Rectal smooth muscle tissue (tissue), 1 donor: Measurements from ENCODE around the gene ZNF800.
"Not testable (repeated sequence)": the region's sequence is repeated elsewhere in the genome, so short reads cannot be mapped to it uniquely, and the experiment has no call there.

Experiments
- H3K27ac ChIP-seq: one replicate; pipeline ENCODE4 v1.7.0; 2013; ENCODE audit warnings: low read depth, low read length, inconsistent platforms
- H3K27me3 ChIP-seq: one replicate; pipeline ENCODE4 v1.7.0; 2013; ENCODE audit warnings: low read length; ENCODE audit not compliant: control insufficient read depth, insufficient read depth
- H3K36me3 ChIP-seq: one replicate; pipeline ENCODE4 v1.7.0; 2013; ENCODE audit warnings: low read length; ENCODE audit not compliant: control insufficient read depth, insufficient read depth
- H3K4me1 ChIP-seq: one replicate; pipeline ENCODE4 v1.7.0; 2013; ENCODE audit warnings: low read length; ENCODE audit not compliant: control insufficient read depth, insufficient read depth
- H3K4me3 ChIP-seq: one replicate; pipeline ENCODE4 v1.7.0; 2013; ENCODE audit warnings: low read length
- H3K9ac ChIP-seq: one replicate; pipeline ENCODE4 v1.7.0; 2013; ENCODE audit warnings: low read length

ZNF800 gene

DNA sequence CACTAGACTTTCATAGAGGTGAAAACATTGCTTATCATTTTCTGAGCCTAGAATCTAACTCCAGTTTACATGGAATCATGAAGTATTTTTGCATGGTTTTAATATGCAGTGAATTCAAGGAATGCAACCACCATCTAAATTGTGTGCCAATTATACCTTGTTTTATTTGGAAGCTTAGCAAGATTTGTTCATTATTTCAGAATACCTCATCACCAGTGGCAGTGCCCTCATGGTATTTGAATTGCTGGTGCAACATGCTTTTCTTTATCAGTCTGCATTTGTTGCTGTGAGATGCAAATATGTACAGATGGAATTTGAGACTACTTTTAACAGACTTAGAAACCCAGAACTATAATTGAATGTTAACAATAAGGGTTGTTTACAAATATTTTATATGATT lies 18.7 kb upstream of the ZNF800 start:
- Histone ChIP-seq H3K27me3 (no peaks in the 10 kb centered on the region), H3K36me3 (no peaks in the 10 kb centered on the region), H3K4me3 (no peak overlapping the region), H3K9ac (no peak overlapping the region), H3K27ac (no peak overlapping the region), H3K4me1 (no peaks in the 10 kb centered on the region)

DNA sequence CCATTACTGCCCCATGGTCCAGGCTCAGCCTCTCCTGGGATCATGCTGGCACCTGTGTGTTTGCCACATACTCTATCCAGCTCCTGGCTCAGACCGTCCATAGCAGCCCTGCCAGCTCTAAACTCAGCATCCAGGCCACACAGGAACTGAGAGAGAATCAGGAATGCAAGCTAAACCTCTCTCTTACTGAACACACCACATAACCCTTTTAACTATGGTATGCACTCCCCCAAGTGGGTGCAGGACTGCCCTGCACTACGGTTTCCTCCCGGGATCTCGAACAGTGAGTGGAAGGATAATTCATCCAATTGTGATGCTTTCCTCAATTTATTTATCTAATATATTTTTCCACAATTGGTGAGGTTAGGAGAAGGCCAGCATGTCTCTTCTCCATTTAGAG lies 17.1 kb upstream of the ZNF800 start:
- H3K9ac ChIP-seq, result no peak overlapping the region
- H3K27ac ChIP-seq, result no peak overlapping the region
- H3K36me3 ChIP-seq, result no peaks in the 10 kb centered on the region

DNA sequence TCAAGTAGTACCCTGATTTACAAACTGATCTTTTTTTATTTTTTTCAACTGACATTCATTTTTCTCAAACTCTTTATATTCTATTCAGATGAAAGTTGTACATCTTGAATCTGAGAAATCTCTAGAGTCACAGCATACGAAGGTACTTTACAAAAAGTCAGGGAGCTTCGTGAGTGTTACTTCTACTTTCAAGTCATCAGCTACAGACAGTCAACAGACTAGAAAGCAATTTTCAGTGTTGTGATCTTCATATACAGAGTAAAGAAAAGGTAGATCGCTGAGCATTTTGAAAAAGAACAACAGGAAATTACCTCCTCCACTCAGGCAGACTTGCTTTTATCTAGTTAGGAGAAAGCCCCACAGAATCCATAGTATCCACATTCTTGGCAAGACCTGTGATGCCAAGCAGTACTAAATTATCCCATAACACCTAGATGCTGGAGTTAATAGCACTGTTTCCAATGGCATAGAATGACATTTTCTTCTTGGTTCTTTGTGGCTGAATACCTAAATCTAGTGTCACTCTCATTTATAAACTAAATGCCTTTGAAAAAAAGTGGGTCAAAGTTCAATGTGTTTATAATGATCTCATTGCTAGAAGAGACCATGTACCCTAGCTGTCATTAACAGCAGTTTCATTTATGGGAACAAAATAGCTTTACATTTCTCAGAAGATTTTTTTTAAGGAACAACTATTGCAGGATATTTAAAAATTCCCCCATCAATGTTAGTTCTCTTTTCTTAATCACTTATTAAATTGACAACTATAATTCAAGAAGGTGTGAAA lies 12.0 kb upstream of the ZNF800 start:
- H3K9ac ChIP-seq, result no peak overlapping the region
- no peaks in the 10 kb centered on the region for H3K27me3 ChIP-seq
- H3K36me3 ChIP-seq, result no peaks in the 10 kb centered on the region
- no peak overlapping the region for H3K4me3 ChIP-seq
- no peaks in the 10 kb centered on the region for H3K4me1 ChIP-seq
- no peak overlapping the region for H3K27ac ChIP-seq

More for the DNA sequence above, 17.1 kb upstream of the ZNF800 start:
- H3K4me1 ChIP-seq, result no peaks in the 10 kb centered on the region
- H3K4me3 ChIP-seq, result no peak overlapping the region
- no peaks in the 10 kb centered on the region for H3K27me3 ChIP-seq

DNA sequence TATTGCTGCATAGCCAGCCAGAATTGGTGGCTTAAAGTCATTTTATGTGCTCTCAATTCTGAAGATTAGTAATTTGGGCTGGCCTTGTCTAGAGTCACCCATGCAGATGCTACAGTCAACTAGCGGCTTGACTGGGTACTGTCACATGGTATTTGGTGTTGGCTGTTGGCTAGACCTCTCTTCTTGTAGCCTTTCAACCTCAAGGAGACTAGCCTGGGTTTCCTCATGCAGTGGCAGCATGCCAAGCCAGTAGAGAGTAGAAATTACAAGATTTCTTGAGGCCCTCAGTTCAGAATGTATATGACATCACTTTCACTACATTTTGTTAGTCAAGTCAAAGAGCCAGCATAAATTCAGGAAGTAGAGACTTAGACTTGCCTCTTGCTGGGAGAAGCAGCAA lies 3.7 kb upstream of the ZNF800 start:
- no peak overlapping the region for H3K4me3 ChIP-seq
- H3K4me1 ChIP-seq, result peaks cover 4% of the 10 kb centered on the region
- no peak overlapping the region for H3K27ac ChIP-seq
- no peak overlapping the region for H3K9ac ChIP-seq
- no peaks in the 10 kb centered on the region for H3K27me3 ChIP-seq
- no peaks in the 10 kb centered on the region for H3K36me3 ChIP-seq

DNA sequence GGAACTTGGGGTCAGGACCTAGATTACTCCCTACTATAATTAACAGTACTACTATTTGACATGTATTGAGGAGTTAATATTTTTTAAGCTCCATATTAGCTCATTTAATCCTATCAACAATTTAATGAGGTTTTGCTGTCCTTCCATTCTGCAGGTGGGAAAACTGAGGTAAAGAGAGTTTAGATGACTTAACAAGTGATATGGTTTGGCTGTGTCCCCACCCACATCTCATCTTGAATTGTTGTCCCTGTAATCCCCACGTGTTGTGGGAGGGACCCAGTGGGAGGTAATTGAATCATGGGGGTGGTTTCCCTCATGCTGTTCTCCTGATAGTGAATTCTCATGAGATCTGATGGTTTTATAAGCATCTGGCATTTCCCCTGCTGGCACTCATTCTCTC lies 2.6 kb upstream of the ZNF800 start:
- H3K9ac ChIP-seq, H3K36me3 ChIP-seq, H3K4me1 ChIP-seq, H3K4me3 ChIP-seq, H3K27ac ChIP-seq, H3K27me3 ChIP-seq: not testable (repeated sequence)

DNA sequence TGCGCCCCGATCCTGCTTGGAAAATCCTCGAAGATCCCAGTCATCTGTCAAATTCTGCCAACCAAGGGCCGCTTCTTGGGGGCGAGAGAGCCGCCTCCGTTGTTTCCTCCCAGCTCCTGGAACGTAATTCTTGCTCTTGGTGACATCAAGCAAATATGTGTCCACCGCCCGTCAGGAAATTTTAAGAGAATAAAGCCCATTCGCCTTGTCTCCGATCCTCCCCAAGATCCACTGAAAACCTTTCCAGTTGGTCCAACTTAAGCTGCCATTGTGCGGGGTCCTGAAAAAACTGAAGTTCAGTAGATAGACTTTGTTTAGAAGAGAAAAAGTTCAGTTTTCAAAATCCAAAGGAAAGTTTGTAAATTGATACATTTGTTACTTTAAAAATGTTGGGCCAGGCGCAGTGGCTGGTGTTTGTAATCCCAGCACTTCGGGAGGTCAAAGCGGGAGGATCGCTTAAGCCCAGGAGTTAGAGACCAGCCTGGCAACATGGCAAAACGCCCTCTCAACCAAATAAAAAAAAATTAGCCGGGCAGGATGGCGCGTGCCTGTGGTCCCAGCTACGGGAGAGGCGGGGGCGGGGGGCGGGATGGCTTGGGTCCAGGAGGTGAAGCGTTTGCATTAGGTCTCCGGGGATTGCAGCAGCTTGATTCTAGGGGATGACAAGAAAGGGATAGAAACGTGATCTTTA lies 1.0 kb upstream of the ZNF800 start:
- peak overlapping the region; percentile 46 for H3K9ac ChIP-seq
- peak overlapping the region; percentile 89 for H3K4me3 ChIP-seq
- peaks cover 7% of the 10 kb centered on the region for H3K4me1 ChIP-seq
- peak overlapping the region; percentile 91 for H3K27ac ChIP-seq
- no peaks in the 10 kb centered on the region for H3K36me3 ChIP-seq
- no peaks in the 10 kb centered on the region for H3K27me3 ChIP-seq

DNA sequence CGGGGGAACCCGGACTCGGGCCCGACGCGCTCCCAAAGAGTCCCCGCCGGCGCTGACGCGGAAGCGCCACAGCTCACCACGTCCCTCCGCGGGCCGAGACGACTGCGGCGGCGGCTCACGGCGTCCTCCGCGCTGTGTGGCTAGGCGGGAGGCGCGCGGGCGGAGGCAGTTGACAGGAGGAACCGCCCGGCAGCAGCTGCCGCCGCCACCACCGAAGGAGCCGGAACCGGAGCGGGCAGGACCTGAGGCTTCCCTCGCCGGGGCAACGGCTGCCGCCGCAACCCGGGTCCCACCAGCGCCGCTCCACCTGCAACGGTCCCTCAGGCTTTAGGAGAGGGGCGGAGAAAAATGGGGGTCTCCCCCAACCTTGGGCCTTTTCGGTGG lies 334 bp downstream of the ZNF800 start:
- Histone ChIP-seq H3K36me3 (no peaks in the 10 kb centered on the region), H3K4me3 (peak overlapping the region; percentile 89), H3K9ac (peak overlapping the region; percentile 86), H3K4me1 (peaks cover 7% of the 10 kb centered on the region), H3K27me3 (no peaks in the 10 kb centered on the region), H3K27ac (peak overlapping the region; percentile 91)

DNA sequence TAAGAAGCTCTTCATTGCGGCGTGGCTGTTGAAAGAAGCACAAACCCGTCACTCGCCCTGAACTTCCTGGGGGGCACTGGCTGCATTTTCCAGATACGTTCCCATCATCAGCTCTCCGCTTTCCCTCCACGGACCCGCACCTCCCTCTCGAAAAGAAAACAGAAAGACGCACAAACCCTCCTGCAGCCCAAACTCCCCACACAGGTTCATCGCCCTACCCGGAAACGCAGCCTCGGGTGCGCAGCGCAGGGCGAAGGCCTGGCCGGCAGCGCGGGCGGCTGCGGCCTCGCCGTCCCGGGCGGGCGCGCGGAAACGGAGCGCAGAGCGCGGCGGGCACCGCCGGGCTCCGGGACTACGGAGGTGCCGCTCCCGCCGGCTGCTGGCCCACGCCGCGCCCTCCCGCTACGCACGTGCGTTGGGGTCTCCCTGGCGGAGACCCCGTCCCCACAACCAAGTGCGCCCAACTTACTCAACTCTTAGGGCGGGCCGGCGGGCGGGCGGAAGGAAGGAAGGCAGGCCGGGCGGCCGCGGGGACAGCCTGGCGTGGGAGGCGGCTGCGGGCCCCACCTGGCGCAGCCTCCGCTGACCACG lies 822 bp downstream of the ZNF800 start:
- Histone ChIP-seq H3K27me3 (no peaks in the 10 kb centered on the region), H3K9ac (peak overlapping the region; percentile 86), H3K27ac (peak overlapping the region; percentile 91), H3K4me1 (peaks cover 7% of the 10 kb centered on the region), H3K4me3 (peak overlapping the region; percentile 89), H3K36me3 (no peaks in the 10 kb centered on the region)

DNA sequence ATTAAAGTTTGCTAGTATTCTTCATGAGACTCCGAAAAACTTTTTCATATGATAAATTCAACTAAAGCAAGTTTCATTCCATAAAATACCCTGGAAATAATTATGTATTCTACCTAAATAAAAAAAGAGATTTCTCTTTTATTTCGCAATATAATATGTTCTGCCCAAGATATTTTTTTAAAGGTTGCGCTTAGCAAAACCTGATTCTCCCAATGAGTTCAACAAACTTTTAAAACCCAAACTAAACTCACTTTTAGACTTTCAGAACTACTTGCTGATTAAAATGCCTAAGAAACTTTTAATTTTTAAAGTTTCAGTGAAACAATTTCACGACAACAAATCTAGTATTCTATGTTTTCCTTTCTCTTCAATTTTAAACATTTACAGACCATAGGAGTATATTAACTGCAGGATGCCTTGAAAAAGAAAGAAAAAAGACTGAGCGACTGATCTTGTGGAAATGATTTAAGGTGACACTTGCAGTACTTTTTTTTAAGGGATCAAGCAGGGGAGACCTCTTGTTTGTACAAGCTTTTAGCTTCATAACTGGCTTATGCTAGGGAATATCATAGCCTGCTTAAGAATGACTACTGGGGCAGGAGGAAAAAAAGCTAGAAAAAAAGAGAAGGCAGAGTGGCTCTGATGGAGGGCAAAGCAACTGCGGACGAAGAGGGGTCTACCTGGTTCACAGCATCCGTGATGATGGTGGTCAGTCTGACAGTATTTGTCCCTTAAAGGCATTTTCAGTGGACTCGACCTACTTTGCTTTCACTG lies 1.5 kb downstream of the ZNF800 start:
- Histone ChIP-seq H3K9ac (peak overlapping the region; percentile 86), H3K4me3 (peak overlapping the region; percentile 89), H3K36me3 (no peaks in the 10 kb centered on the region), H3K4me1 (peaks cover 7% of the 10 kb centered on the region), H3K27ac (no peak overlapping the region), H3K27me3 (no peaks in the 10 kb centered on the region)

DNA sequence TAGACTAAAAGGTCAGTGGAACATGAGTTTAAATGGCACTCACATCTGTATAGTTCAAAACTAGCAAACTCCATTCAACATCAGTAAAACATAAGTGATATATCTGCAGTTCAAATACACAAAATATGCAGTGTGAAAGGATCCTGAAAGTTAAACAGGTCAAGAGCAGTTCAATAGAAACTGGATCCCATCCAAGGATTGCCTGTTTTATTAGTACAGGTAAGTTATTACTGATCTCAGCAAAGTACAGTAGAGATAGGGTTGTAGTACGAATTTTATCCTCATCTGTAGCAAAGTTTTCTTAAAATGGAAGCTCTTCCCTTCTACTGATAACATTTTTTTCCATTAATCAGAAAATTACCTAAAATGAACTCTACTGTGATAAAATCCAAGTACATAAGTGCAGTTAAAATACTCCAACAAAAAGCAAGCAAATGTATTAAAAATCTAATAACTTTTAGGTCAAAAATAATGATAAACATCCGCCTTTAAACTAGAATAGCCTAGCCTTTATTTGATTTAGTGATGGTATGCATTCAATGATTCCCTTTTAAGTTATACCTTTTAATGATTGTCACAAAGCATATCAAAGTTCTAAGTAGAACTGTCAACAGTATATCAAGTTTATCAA lies 2.2 kb downstream of the ZNF800 start:
- H3K4me3 ChIP-seq, result no peak overlapping the region
- H3K36me3 ChIP-seq, result peaks cover 2% of the 10 kb centered on the region
- no peaks in the 10 kb centered on the region for H3K27me3 ChIP-seq
- H3K9ac ChIP-seq, result no peak overlapping the region
- no peak overlapping the region for H3K27ac ChIP-seq
- H3K4me1 ChIP-seq, result peaks cover 7% of the 10 kb centered on the region

DNA sequence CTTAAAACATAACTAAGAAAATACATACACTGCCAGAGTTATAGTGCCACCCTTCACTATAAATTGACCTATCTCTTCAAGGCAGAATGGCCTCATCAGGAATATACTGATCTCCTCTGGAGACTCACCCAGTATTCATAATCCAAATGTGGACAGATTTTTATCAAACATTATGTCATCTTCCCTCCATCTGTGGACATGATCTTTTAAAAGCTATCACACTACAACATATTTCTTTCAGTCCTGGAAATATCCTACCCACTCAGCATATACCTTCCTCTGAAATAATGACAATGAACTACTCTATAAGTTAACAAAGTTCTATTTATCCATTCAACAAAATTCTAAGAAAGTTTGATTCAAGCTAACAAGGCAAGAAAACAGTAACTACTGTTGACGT lies 3.2 kb downstream of the ZNF800 start:
- peaks cover 2% of the 10 kb centered on the region for H3K36me3 ChIP-seq
- H3K4me1 ChIP-seq, result peaks cover 7% of the 10 kb centered on the region
- no peak overlapping the region for H3K9ac ChIP-seq

DNA sequence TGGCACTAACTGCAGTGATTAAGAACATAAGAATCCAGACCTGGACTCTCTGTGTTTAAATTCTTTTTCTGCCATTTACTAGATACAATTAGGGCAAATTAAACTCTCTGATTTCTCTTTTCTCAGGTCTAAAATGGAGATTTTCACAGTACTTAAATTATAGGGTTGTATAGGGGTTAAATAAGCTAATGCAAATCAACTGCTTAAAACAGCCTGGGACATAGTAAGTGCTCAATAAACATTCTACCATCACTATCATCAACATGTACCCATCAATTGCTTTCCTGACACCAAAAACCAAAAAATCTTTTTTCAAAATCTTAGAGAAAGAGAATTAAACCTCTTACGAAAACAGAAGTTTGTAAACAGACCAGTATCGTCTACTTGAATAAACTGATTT lies 4.5 kb downstream of the ZNF800 start:
- Histone ChIP-seq H3K4me3 (no peak overlapping the region), H3K27ac (no peak overlapping the region), H3K9ac (no peak overlapping the region), H3K4me1 (peaks cover 7% of the 10 kb centered on the region), H3K27me3 (no peaks in the 10 kb centered on the region), H3K36me3 (peaks cover 2% of the 10 kb centered on the region)

More for the DNA sequence above, 3.2 kb downstream of the ZNF800 start:
- Histone ChIP-seq H3K4me3 (no peak overlapping the region), H3K27ac (no peak overlapping the region), H3K27me3 (no peaks in the 10 kb centered on the region)
